Activated T-cell treated with anti-CD3 and anti-CD28 coated beads, Interleukin-2, amount 50 U/mL, for 24 hours (primary cell): Measurements from ENCODE around the gene TFB1M.
"Not testable (repeated sequence)": the region's sequence is repeated elsewhere in the genome, so short reads cannot be mapped to it uniquely, and the experiment has no call there.

Experiments
- DNase-seq: peaks from one replicate; pipeline ENCODE4 v3.0.0-alpha.2; 2020
- H3K27ac Mint-ChIP-seq: 2 replicates; pipeline ENCODE4 v1.8.0; 2020; ENCODE audit warnings: mild to moderate bottlenecking, mixed read lengths
- H3K27me3 Mint-ChIP-seq: 2 replicates; pipeline ENCODE4 v1.8.0; 2020; ENCODE audit warnings: mixed read lengths
- H3K36me3 Mint-ChIP-seq: 2 replicates; pipeline ENCODE4 v1.8.0; 2020; ENCODE audit warnings: low read depth, mixed read lengths
- H3K4me1 Mint-ChIP-seq: 2 replicates; pipeline ENCODE4 v1.8.0; 2020; ENCODE audit warnings: low read depth, mixed read lengths
- H3K4me3 Mint-ChIP-seq: 2 replicates; pipeline ENCODE4 v1.8.0; 2020; ENCODE audit warnings: mild to moderate bottlenecking, moderate library complexity, mixed read lengths
- H3K9me3 Mint-ChIP-seq: 2 replicates; pipeline ENCODE4 v1.8.0; 2020; ENCODE audit warnings: mixed read lengths

The TFB1M gene

DNA sequence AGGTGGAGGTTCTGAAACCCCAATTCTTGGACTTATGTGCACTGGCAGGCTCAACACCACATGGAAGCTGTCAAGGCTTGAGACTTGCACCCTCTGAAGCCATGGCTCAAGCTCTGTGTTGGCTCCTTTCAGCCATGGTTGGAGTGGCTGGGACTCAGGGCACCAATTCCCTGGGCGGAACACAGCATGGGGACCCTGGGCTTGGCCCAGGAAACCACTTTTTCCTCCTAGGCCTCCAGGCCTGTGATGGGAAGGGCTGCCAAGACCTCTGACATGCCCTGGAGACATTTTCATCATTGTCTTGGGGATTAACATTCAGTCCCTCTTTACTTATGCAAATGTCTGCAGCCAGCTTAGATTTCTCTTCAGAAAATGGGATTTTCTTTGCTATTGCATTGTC, 76.7 kb downstream of the TFB1M start:
- H3K4me1 Mint-ChIP-seq: no peaks in the 10 kb centered on the region
- H3K36me3 Mint-ChIP-seq: peaks cover 13% of the 10 kb centered on the region
- H3K27me3 Mint-ChIP-seq: peaks cover 5% of the 10 kb centered on the region
- H3K9me3 Mint-ChIP-seq: peaks cover 3% of the 10 kb centered on the region
- H3K4me3 Mint-ChIP-seq: no peak overlapping the region
- no peak overlapping the region for H3K27ac Mint-ChIP-seq
- no peak for DNase-seq

DNA sequence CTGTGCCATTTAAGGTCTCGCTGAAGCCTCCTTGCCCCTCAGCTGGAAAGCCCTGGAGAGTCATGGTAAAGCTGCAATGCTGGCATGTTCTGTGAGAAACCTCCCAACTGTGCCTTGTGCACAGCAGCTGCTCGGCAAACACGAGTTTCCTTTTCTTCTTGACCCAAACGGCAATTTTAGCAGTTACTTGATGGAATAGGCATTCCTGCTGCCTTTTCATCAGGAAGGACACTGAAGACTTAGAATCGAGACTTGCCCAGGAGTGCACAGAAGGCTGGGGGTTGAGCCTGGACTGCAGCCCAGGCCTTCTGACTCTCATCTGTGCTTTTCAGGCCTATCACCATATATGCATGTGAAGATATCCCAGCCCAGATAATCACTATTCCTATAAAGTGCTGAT, 79.2 kb downstream of the TFB1M start:
- Mint-ChIP-seq H3K9me3 (peaks cover 3% of the 10 kb centered on the region), H3K27ac (no peak overlapping the region), H3K4me1 (no peaks in the 10 kb centered on the region), H3K4me3 (no peak overlapping the region), H3K36me3 (peaks cover 6% of the 10 kb centered on the region), H3K27me3 (peaks cover 5% of the 10 kb centered on the region)
- DNase-seq: no peak

GRCh38 chr6:155234687-155235086, 79.6 kb downstream of the TFB1M start:
- peaks cover 3% of the 10 kb centered on the region for H3K9me3 Mint-ChIP-seq
- peaks cover 5% of the 10 kb centered on the region for H3K36me3 Mint-ChIP-seq
- no peak overlapping the region for H3K27ac Mint-ChIP-seq
- H3K4me3 Mint-ChIP-seq: no peak overlapping the region
- no peaks in the 10 kb centered on the region for H3K4me1 Mint-ChIP-seq
- H3K27me3 Mint-ChIP-seq: peaks cover 5% of the 10 kb centered on the region
- no peak for DNase-seq

- Mint-ChIP-seq H3K4me3 (no peak overlapping the region), H3K36me3 (peaks cover 7% of the 10 kb centered on the region), H3K4me1 (no peaks in the 10 kb centered on the region), H3K27ac (no peak overlapping the region), H3K27me3 (peaks cover 5% of the 10 kb centered on the region), H3K9me3 (peaks cover 3% of the 10 kb centered on the region)
- no peak for DNase-seq
Measured at GRCh38 chr6:155234167-155234566, 80.1 kb downstream of the TFB1M start.

DNA sequence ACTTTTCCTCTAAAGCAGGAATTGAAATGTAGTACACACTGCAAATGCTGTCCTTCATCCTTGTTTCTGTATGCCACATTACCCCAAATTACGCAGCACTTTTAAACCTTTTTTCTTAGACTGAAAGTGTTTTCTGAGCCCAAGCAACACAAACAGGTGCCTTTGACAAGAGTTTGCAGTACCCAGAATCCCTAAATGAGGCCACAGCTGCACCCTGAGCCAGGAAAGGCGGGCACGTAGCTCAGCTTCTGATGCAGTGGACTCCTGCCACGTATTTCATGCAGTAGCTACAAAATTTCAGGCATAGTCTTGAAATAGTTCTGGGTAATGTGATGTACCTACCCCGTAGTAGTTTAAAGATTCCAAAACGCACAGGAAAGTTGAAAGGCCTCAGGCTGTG, 81.4 kb downstream of the TFB1M start:
- Mint-ChIP-seq H3K27ac (no peak overlapping the region), H3K9me3 (peaks cover under 1% of the 10 kb centered on the region), H3K27me3 (peaks cover 5% of the 10 kb centered on the region), H3K4me3 (no peak overlapping the region), H3K4me1 (no peaks in the 10 kb centered on the region), H3K36me3 (peaks cover 5% of the 10 kb centered on the region)
- DNase-seq: no peak

- H3K9me3 Mint-ChIP-seq, H3K36me3 Mint-ChIP-seq, H3K4me1 Mint-ChIP-seq, H3K4me3 Mint-ChIP-seq, DNase-seq, H3K27ac Mint-ChIP-seq, H3K27me3 Mint-ChIP-seq: not testable (repeated sequence)
Measured at GRCh38 chr6:155230975-155231374, 83.3 kb downstream of the TFB1M start.

DNA sequence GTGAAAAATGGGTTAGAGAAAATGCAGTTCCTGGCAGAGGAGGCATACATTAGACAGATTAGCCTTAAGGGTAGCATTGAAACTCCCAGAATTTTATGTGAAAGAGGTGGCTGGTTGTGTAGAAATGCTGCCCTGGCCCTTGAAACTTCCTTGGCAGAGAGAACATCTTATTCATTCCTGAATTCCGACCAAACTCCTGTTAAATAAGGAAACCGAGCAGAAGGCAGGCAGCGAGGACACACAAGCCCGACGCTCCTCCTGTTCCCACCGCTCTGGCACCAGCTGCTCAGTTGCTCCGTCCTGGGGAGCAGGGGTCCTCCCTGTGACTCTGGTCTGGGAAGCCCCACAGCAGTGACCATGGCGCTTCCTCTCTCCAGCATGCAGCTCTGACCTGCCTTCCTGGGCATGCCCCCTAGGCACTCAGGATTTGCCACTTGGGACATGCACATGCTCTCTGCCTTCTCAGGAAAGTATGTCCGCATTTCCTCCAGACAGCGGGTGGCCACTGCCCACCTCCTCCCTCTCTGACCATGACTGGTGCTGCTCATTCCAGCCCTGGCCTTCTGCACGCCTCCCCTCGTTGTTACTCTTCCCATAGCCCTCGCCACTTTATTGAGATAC, 85.6 kb downstream of the TFB1M start:
- Mint-ChIP-seq H3K27ac (no peak overlapping the region), H3K4me3 (no peak overlapping the region), H3K36me3 (peaks cover 5% of the 10 kb centered on the region), H3K4me1 (peaks cover 17% of the 10 kb centered on the region), H3K9me3 (no peaks in the 10 kb centered on the region), H3K27me3 (no peaks in the 10 kb centered on the region)
- no peak for DNase-seq

DNA sequence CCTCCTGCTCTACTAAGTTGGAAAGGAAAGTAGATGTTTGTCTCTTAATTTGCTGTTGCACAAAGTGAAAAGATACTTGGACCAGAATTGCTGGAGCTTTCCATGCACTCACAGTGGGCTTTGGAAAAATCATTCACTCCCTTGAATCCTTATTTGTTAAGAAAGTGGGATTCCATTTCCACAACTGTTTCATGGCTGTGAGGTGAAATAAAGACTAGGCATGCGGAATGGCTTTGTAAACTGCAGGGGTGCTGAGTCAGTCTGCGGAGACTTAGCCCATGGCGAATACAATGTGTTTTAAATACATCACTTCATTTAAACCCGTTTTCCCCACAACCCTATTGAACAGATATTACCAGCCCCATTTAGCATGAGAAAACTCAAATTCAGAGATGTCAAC, 87.2 kb downstream of the TFB1M start:
- DNase-seq: no peak
- Mint-ChIP-seq H3K27me3 (no peaks in the 10 kb centered on the region), H3K4me3 (no peak overlapping the region), H3K4me1 (peaks cover 25% of the 10 kb centered on the region), H3K27ac (no peak overlapping the region), H3K9me3 (no peaks in the 10 kb centered on the region), H3K36me3 (peaks cover 5% of the 10 kb centered on the region)

DNA sequence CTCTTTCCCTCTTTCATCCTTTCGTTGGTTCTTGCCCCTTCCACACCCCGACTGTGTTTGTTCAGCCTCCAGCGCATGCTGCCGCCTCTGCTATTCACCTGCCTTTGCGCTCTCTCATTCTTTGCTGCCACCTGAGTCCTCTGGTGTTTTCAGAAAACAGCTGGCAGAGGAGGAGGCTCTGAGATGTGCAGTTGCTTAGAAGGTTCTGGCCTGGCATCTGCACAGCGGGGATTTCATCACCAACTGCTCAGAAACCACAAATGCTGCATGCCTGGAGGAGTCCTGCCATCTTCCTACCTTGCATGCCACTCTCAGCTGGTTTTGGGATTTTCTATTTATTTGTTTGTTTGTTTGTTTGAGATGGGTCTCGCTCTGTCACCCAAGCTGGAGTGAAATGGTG, 89.7 kb downstream of the TFB1M start:
- Mint-ChIP-seq H3K27me3 (no peaks in the 10 kb centered on the region), H3K9me3 (no peaks in the 10 kb centered on the region), H3K36me3 (peaks cover under 1% of the 10 kb centered on the region), H3K27ac (peak overlapping the region; percentile 92), H3K4me1 (peaks cover 25% of the 10 kb centered on the region), H3K4me3 (no peak overlapping the region)
- no peak for DNase-seq

GRCh38 chr6:155223646-155224451, 90.4 kb downstream of the TFB1M start:
- peak; percentile 50 for DNase-seq
- peak overlapping the region; percentile 92 for H3K27ac Mint-ChIP-seq
- no peaks in the 10 kb centered on the region for H3K9me3 Mint-ChIP-seq
- no peaks in the 10 kb centered on the region for H3K27me3 Mint-ChIP-seq
- H3K36me3 Mint-ChIP-seq: no peaks in the 10 kb centered on the region
- peaks cover 25% of the 10 kb centered on the region for H3K4me1 Mint-ChIP-seq
- H3K4me3 Mint-ChIP-seq: peak overlapping the region; percentile 37

- H3K27ac Mint-ChIP-seq: no peak overlapping the region
- H3K9me3 Mint-ChIP-seq: no peaks in the 10 kb centered on the region
- peaks cover 25% of the 10 kb centered on the region for H3K4me1 Mint-ChIP-seq
- H3K27me3 Mint-ChIP-seq: no peaks in the 10 kb centered on the region
- H3K36me3 Mint-ChIP-seq: no peaks in the 10 kb centered on the region
- no peak for DNase-seq
- H3K4me3 Mint-ChIP-seq: no peak overlapping the region
Measured at GRCh38 chr6:155222506-155222905, 91.8 kb downstream of the TFB1M start.

- DNase-seq: no peak
- peaks cover 27% of the 10 kb centered on the region for H3K4me1 Mint-ChIP-seq
- H3K27ac Mint-ChIP-seq: no peak overlapping the region
- H3K36me3 Mint-ChIP-seq: no peaks in the 10 kb centered on the region
- no peaks in the 10 kb centered on the region for H3K27me3 Mint-ChIP-seq
- H3K4me3 Mint-ChIP-seq: no peak overlapping the region
- H3K9me3 Mint-ChIP-seq: no peaks in the 10 kb centered on the region
Measured at GRCh38 chr6:155221086-155221485, 93.2 kb downstream of the TFB1M start.

DNA sequence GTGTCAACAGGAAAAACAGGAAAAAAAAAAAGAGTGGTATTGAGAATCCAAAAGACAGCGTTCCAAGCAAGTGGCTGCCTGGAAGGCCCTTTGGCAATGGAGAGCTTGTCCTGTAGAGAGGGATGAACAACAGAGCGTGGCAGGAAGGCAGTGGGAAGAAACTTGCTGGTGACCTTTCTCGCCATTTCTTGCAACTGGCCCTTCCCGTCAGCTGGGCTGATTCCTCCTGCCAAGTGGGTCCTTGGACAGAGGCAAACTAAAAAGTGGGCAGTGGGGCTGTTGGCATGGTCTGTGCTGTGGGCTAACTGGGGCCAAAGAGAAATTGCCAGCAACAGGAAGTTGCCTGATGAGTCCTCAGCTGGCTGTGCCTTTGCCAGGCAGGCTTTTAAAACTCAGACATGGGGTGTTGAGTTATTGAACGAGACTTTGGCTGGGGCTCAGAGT, 94.4 kb downstream of the TFB1M start:
- DNase-seq: no peak
- Mint-ChIP-seq H3K4me3 (no peak overlapping the region), H3K4me1 (peaks cover 26% of the 10 kb centered on the region), H3K27me3 (no peaks in the 10 kb centered on the region), H3K27ac (no peak overlapping the region), H3K36me3 (no peaks in the 10 kb centered on the region), H3K9me3 (no peaks in the 10 kb centered on the region)

DNA sequence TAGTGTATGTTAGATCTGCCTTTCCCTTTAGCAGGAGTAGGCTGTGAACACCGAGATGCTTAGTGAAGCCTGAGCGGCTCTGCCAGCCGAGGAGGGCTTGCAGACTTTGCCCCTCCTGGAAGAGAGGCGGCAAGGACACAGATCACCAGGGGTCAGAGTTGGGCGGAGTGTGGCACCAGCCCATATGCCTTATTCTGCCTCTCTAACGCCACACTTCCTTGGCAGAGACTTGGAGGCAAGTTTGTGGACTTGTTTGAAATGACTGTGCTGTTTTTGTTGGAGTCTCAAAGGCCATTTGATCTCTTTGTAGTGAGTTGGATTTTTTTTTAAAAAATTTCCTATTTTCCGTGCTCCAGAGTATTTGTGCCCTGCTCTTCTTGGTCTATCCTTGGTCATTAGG, 95.0 kb downstream of the TFB1M start:
- no peak overlapping the region for H3K27ac Mint-ChIP-seq
- H3K27me3 Mint-ChIP-seq: no peaks in the 10 kb centered on the region
- H3K36me3 Mint-ChIP-seq: no peaks in the 10 kb centered on the region
- H3K9me3 Mint-ChIP-seq: no peaks in the 10 kb centered on the region
- H3K4me3 Mint-ChIP-seq: no peak overlapping the region
- DNase-seq: no peak
- H3K4me1 Mint-ChIP-seq: peaks cover 20% of the 10 kb centered on the region

DNA sequence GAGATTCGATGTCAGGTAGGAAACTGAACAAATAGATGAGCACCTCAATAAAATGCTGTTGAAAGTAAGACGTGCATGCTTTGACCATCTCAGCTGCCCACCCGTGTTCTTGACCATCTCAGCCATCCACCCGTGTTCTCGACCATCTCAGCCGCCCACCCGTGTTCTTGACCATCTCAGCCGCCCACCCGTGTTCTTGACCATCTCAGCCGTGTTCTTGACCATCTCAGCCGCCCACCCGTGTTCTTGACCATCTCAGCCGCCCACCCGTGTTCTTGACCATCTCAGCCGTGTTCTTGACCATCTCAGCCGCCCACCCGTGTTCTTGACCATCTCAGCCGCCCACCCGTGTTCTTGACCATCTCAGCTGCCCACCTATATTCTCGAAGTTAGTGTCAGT, 95.6 kb downstream of the TFB1M start:
- H3K9me3 Mint-ChIP-seq: not testable (repeated sequence)
- H3K4me1 Mint-ChIP-seq: peaks cover 14% of the 10 kb centered on the region

More for the DNA sequence above, 95.6 kb downstream of the TFB1M start:
- not testable (repeated sequence) for H3K36me3 Mint-ChIP-seq, H3K27me3 Mint-ChIP-seq, DNase-seq, H3K27ac Mint-ChIP-seq, H3K4me3 Mint-ChIP-seq
